RPMI8226 (cell line): ENCODE data around the gene TTYH1.

Source experiments
- DNase-seq: peaks from one replicate; pipeline ENCODE4 v3.0.0-alpha.2; 2015

The TTYH1 gene

GRCh38 chr19:54393381-54393780 is 21.9 kb upstream of the TTYH1 start:
- DNase-seq, result no peak

DNA sequence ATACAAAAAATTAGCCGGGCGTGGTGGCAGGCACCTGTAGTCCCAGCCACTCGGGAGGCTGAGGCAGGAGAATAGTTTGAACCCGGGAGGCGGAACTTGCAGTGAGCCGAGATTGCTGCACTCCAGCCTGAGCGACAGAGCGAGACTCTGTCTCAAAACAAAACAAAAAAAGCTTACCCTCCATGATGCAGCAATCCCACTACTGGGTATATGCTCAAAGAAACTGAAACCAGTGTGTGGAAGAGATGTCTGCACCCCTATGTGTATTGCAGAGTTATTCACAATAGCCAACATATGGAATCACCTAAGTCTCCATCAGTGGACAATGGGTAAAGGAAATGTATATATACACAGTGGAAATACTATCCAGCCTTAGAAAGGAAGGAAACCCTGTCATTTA is 19.6 kb upstream of the TTYH1 start:
- DNase-seq, result no peak

GRCh38 chr19:54399189-54399588 is 16.1 kb upstream of the TTYH1 start:
- DNase-seq, result no peak

- no peak for DNase-seq
Measured at GRCh38 chr19:54400913-54401312, 14.4 kb upstream of the TTYH1 start.

GRCh38 chr19:54403054-54403453 is 12.2 kb upstream of the TTYH1 start:
- DNase-seq, result no peak

DNA sequence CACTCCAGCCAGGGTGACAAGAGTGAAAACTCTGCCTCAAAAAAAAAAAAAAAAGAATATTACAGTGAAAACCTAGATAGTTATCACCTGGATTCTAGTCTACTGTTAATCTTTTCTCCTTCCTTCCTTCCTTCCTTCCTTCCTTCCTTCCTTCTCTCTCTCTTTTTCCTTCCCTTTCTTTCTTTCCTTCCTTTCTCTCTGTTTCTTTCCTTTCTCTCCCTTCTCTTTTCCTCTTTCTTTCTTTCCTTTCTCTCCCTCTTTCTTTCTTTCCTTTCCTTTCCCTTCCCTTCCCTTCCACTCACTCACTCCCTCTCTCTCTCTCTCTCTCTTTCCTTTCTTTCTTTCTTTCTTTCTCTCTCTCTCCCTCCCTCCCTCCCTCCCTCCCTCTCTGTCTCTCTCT is 9.6 kb upstream of the TTYH1 start:
- DNase-seq, result no peak

- DNase-seq, result no peak
Measured at GRCh38 chr19:54407780-54408179, 7.5 kb upstream of the TTYH1 start.

GRCh38 chr19:54408456-54409026 is 6.7 kb upstream of the TTYH1 start:
- DNase-seq, result no peak

- DNase-seq, result no peak
Measured at GRCh38 chr19:54411033-54411432, 4.2 kb upstream of the TTYH1 start.

DNA sequence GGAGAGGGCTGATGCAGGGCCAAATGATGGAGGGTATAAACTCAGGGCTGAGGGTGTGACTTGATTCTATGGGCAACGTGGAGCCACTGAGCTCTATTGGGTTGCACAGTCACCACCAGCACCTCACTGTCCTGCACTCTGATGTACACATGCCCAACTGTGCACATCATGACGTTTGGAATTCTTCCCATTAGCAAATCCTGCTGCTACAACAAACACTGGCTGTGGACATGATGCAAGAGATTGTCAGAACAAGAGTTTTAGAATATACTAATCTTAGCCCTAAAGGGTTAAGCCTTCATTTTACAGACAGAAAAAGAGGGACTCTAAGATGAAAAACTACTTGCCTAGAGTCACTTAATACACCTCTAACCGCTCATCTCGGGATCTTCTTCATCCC is 2.4 kb upstream of the TTYH1 start:
- no peak for DNase-seq

DNA sequence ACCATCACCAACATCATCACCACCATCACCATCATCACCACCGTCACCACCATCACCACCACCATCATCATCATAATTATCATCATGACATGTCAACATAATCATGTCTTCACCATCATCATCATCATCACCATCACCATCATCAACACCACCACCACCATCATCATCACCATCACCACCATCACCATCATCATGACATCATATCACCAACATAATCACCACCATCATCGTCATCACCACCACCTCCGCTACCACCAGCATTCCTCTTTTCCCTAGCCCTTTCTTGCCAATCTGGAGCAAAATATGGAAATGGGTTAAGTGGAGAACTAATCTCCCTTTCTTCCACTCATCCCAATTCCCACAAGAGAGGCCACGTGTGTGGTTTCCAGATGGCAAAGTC is 1.1 kb upstream of the TTYH1 start:
- DNase-seq, result no peak

DNA sequence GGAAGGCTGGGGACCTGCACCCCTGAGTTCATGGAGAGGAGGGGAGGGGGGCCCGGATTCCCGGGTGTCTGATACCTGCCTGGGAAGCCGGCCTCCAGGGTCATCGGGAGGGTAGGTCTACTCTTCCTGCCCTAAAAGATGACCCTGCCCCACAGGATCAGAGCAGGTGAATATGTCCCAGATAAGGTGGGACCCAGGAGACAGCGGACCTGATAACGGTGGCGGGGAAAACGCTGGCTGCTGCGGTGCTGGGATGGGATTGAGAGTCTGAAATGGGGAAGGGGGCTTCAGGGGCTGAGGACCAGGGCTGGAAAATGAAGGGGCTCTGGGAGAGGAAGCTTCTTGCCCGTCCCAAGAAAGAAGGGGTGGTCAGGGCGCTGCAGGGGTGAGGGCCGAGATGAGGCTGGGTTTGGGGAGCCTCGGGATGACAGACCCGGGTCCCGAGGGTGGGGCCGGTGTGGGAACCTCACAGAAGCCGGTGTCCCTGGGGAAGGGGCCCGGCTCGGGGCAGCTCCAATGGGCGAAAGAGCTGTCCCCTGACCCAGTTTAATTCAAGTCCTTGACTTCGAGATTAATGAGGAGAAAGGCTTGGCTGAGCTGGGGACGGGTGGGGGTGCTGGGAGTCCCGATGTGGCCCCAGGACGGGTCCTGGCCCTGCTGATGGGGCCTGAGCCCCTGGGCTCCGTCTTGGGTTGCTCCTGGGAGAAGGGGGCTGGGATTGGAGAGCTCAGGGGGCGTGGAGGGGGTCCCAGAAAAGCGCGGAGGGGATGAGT is 823 bp downstream of the TTYH1 start:
- no peak for DNase-seq

GRCh38 chr19:54416695-54417491 is 1.6 kb downstream of the TTYH1 start:
- DNase-seq, result no peak

- no peak for DNase-seq
Measured at GRCh38 chr19:54418030-54418929, 3.0 kb downstream of the TTYH1 start.

DNA sequence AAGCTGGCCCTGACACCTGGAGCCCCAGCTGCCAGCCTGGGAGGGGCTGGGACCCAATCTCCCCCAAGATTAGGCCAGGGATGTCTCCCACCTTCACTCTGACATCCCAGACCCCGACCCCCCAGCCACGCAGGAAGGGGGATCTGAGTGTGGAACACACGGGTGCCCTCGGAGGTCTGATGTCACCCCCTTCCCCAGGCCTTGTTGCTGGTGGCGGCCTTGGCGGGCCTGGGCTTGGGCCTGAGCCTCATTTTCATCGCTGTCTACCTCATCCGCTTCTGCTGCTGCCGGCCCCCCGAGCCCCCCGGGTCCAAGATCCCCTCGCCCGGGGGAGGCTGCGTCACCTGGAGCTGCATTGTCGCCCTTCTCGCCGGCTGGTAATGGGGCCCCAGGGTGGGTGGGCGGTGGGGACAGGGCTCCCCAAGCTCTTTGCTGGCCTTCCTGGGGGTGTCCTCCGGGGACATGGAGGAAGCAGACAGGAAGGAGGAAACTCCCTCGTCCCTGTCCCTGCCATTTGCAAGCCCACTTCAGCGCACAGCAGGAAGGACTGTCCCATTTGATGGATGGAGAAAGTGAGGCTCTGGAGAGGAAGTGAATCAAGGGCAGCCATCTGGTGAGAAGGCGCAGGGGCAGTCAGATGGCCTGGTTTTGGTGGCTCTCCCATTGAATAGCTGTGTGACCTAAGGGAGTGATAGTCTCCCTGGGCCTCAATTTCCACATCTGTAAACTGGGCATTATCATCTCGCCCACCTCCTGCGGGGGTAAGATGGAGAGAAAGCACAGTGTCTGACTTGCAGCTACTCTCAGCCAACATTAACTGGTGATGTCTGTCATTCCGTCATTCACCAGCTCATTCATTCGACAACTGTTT is 3.9 kb downstream of the TTYH1 start:
- no peak for DNase-seq

DNA sequence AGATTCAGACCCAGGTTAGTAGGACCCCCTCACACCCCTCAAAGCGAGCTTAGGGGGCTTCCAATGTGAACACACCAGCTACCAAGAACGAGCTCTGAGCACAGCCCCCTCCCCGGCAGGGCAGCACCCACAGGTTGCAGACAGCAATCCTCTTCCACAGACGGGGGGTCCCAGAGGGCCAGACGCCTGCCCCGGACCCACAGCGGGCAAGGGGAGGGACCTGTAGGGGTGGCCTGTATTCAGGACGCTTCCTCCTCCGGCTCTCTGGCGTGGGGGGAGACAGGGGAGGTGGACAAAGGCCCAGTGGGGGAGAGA is 4.8 kb downstream of the TTYH1 start:
- no peak for DNase-seq

DNA sequence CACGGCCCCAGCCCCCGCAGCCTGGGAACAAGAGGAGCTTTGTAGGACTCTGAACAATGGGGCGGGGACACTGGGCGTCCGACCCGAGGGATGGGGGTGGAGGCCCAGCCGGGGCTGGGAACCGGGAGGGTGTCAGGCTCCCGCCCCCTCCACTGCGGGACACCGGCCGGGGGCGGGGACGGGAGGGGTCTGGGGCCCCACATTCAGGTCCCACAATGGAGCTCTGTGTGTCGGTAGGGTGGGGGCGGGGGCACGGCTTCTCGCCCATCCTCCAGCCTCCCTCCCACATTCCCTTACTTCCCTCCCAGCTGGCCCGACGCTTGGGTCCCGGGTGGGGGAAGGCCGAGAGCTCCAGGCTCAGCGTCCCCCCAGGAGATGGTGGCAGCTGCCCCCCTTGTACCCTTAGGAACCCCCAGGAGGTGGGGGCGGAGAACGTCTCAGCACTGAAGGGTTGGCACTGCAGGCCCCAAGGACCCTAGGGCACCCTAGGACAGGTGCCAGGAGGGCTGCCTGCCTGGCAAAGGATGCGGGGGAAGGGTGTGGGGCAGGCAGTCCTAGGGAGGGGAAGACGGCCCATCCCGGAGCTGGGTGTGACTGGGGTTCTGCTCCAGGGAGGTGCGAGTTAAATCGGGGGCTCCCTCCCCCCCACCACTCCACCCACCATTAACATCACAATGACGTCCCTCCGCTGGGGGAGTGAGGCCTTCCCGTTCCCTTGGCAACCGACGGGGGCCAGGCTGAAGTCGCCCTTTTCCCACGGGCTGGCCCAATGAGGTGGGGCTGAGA is 5.3 kb downstream of the TTYH1 start:
- no peak for DNase-seq

DNA sequence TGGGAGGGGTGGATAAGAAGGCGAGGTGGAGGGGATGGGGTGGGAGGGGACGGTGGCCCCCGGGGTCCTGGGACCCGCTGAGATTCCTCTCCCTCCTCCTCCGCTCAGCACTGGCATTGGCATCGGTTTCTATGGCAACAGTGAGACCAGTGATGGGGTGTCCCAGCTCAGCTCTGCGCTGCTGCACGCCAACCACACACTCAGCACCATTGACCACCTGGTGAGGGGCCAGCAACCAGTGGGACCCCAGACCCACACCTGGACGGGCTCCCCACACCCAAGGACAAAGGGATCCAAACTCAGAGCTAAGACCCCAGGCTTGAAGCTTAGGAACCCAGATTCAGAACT is 5.9 kb downstream of the TTYH1 start:
- DNase-seq, result no peak

DNA sequence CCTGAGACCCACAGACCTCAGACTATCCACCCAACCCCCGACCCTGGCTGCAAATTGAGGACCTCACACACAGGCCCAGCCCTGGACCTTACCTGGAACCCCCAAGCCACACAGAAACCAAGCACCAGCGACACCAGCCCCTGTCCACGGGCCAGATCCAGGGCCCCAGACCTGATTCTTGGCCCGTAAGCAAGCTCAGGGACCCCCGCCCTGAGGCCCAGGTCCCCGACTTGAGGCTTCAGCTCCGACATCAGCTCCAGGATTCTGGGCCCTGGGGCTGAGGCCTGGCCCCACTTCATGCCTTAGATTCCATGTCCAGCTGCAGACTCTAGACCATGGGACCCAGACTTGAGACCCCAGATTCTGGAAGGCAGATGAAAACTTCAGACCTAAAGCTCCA is 6.3 kb downstream of the TTYH1 start:
- DNase-seq, result no peak

DNA sequence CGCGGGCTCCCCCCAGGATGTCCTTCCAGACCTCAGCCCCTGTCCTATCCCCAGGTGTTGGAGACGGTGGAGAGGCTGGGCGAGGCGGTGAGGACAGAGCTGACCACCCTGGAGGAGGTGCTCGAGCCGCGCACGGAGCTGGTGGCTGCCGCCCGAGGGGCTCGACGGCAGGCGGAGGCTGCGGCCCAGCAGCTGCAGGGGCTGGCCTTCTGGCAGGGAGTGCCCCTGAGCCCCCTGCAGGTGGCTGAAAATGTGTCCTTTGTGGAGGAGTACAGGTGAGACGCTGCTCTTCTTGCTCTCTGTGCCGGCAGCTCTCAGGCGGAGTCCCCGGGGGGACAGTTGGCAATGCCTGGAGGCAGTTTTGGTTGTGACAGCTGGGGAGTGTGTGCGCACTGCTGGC is 6.9 kb downstream of the TTYH1 start:
- DNase-seq, result no peak

- no peak for DNase-seq
Measured at GRCh38 chr19:54424201-54424600, 8.9 kb downstream of the TTYH1 start.
